SK-N-SH (cell line): ENCODE results near the gene GMPPB. TPM values are rescaled to one million over a fixed set of nuclear protein-coding genes. Genes with fewer than 3 reads are reported as not detected.

ENCODE experiments used
- CTCF ChIA-PET: fragments of 300-600, 350-600 bp; formaldehyde crosslinking; extraction: SDS; loops from one replicate; lab custom pipeline; 2021; lab: Yijun Ruan, JAX
- POLR2A ChIA-PET: fragments of 350-600 bp; sonication (Branson Sonifier 250); formaldehyde crosslinking; extraction: SDS; loops from one replicate; lab custom pipeline; 2020; ENCODE audit warnings: antibody characterized with exemption, inconsistent platforms; lab: Yijun Ruan, JAX
- DNase-seq: peaks from one replicate; pipeline ENCODE4 v3.0.0; 2012
- H2AFZ ChIP-seq: fragments of 200-600 bp; sonication (generic); 2 replicates; pipeline ENCODE4 v1.8.1; 2016; ENCODE audit warnings: antibody characterized with exemption, mild to moderate bottlenecking, low read depth
- H3F3A ChIP-seq: fragments of 200-600 bp; sonication (generic); replicated peaks from 2 replicates; pipeline ENCODE3; 2016; ENCODE audit warnings: antibody characterized with exemption, mild to moderate bottlenecking; ENCODE audit not compliant: insufficient read depth
- H3K27ac ChIP-seq, 2 experiments: fragments of 200-500 bp in 1 of 2; fragments of 200-600 bp in 1 of 2; sonication (Bioruptor generic) in 1 of 2; sonication (generic), shearing (Covaris generic) in 1 of 2; 2 replicates each; pipeline versions ENCODE4 v1.5.1 to v1.6.1; 2014 to 2016; ENCODE audit warnings: low read depth in 2 of 2, inconsistent platforms in 1 of 2, low read length in 1 of 2, mild to moderate bottlenecking in 1 of 2, mixed read lengths in 1 of 2
- H3K27me3 ChIP-seq: fragments of 200-600 bp; sonication (generic), shearing (Covaris generic); 2 replicates; pipeline ENCODE4 v1.6.1; 2016; ENCODE audit warnings: mixed run types; ENCODE audit not compliant: insufficient read depth
- H3K36me3 ChIP-seq, 2 experiments: fragments of 200-500 bp in 1 of 2; fragments of 200-600 bp in 1 of 2; sonication (Bioruptor generic) in 1 of 2; sonication (generic) in 1 of 2; replicated peaks in 1 of 2; 2 replicates each; pipeline versions ENCODE3 to v1.5.1; 2014 to 2016; ENCODE audit warnings: low read length in 1 of 2, mild to moderate bottlenecking in 1 of 2; ENCODE audit not compliant: insufficient read depth in 2 of 2, control insufficient read depth in 1 of 2
- H3K4me1 ChIP-seq, 2 experiments: fragments of 200-500 bp in 1 of 2; fragments of 200-600 bp in 1 of 2; sonication (Bioruptor generic) in 1 of 2; sonication (generic), shearing (Covaris generic) in 1 of 2; 2 replicates each; pipeline versions ENCODE4 v1.5.1 to v1.6.1; 2014 to 2016; ENCODE audit warnings: low read depth in 1 of 2, low read length in 1 of 2, mixed run types in 1 of 2; ENCODE audit not compliant: insufficient read depth in 2 of 2, control insufficient read depth in 1 of 2
- H3K4me2 ChIP-seq: fragments of 200-600 bp; sonication (generic), shearing (Covaris generic); 2 replicates; pipeline ENCODE4 v1.6.1; 2017; ENCODE audit warnings: mixed run types
- H3K4me3 ChIP-seq, 2 experiments: fragments of 200-500 bp in 1 of 2; fragments of 200-600 bp in 1 of 2; sonication (Bioruptor generic) in 1 of 2; sonication (generic), shearing (Covaris generic) in 1 of 2; 2 replicates each; pipeline versions ENCODE4 v1.5.1 to v1.8.1; 2014 to 2016; ENCODE audit warnings: low read depth in 2 of 2, inconsistent platforms in 1 of 2, low read length in 1 of 2, mild to moderate bottlenecking in 1 of 2, mixed read lengths in 1 of 2, moderate library complexity in 1 of 2
- H3K79me2 ChIP-seq: fragments of 200-600 bp; sonication (generic); 2 replicates; pipeline ENCODE4 v1.8.1; 2017; ENCODE audit warnings: mild to moderate bottlenecking; ENCODE audit not compliant: insufficient read depth
- H3K9ac ChIP-seq: fragments of 200-600 bp; sonication (generic); 2 replicates; pipeline ENCODE4 v1.6.1; 2017; ENCODE audit warnings: mixed run types
- H3K9me2 ChIP-seq: fragments of 200-600 bp; sonication (generic); 2 replicates; pipeline ENCODE4 v1.6.1; 2017; ENCODE audit warnings: mixed run types
- H3K9me3 ChIP-seq: fragments of 200-600 bp; sonication (generic); 2 replicates; pipeline ENCODE4 v1.6.1; 2017; ENCODE audit warnings: mixed run types, mild to moderate bottlenecking, moderate library complexity
- H4K20me1 ChIP-seq: fragments of 200-600 bp; sonication (generic); 2 replicates; pipeline ENCODE4 v1.6.1; 2017; ENCODE audit warnings: mild to moderate bottlenecking, mixed run types; ENCODE audit not compliant: insufficient read depth
- CHD2 ChIP-seq: fragments of 150-350 bp; IDR thresholded peaks from 2 replicates; pipeline ENCODE4 v1.6.1; 2018; ENCODE audit warnings: low read length; ENCODE audit not compliant: partially characterized antibody
- EZH2phosphoT487 ChIP-seq: fragments of 200-600 bp; sonication (generic); IDR thresholded peaks from 2 replicates; pipeline ENCODE4 v1.6.1; 2017; ENCODE audit warnings: low read depth, mixed run types, mild to moderate bottlenecking, antibody characterized with exemption, moderate library complexity, borderline replicate concordance
- FOXJ3 ChIP-seq: sonication (generic); formaldehyde crosslinking; IDR thresholded peaks from 2 replicates; pipeline ENCODE4 v1.5.1; 2020; ENCODE audit warnings: mild to moderate bottlenecking, missing genetic modification reagents
- FOXM1 ChIP-seq: IDR thresholded peaks from 2 replicates; pipeline ENCODE4 v1.4.0; 2012; ENCODE audit warnings: low read depth, mild to moderate bottlenecking
- MEF2A ChIP-seq: IDR thresholded peaks from 2 replicates; pipeline ENCODE4 v1.4.0; 2012; ENCODE audit warnings: low read depth, borderline replicate concordance
- NFIC ChIP-seq: IDR thresholded peaks from 2 replicates; pipeline ENCODE4 v1.4.0; 2012; ENCODE audit warnings: borderline replicate concordance
- POLR2AphosphoS5 ChIP-seq: IDR thresholded peaks from 2 replicates; pipeline ENCODE4 v1.6.1; 2012; ENCODE audit warnings: low read depth, low read length
- RAD21 ChIP-seq: IDR thresholded peaks from 2 replicates; pipeline ENCODE4 v1.6.1; 2012; ENCODE audit warnings: mild to moderate bottlenecking, low read length
- RFX5 ChIP-seq: IDR thresholded peaks from 2 replicates; pipeline ENCODE4 v1.6.1; 2012; ENCODE audit warnings: mild to moderate bottlenecking, improper control_type of control experiment, low read length
- SMC3 ChIP-seq: IDR thresholded peaks from 2 replicates; pipeline ENCODE4 v1.6.1; 2012; ENCODE audit warnings: low read depth, low read length, improper control_type of control experiment
- TCF12 ChIP-seq: IDR thresholded peaks from 2 replicates; pipeline ENCODE4 v1.4.0; 2012
- TEAD4 ChIP-seq: IDR thresholded peaks from 2 replicates; pipeline ENCODE4 v1.4.0; 2012; ENCODE audit warnings: mild to moderate bottlenecking, borderline replicate concordance; ENCODE audit not compliant: insufficient read depth
- WGBS: methylation state at CpG from one replicate; pipeline ENCODE4 v1.1.6; 2017; ENCODE audit warnings: low lambda C conversion rate; 5-methylcytosine and 5-hydroxymethylcytosine counted together
- polyA plus RNA-seq, 3 experiments: library from polyadenylated mRNA; depleted of rRNA; stranded (reverse); fragments of >200 nt; gene quantifications; 2 replicates each; pipeline ENCODE4 v1.2.3, GENCODE V29; 2012
- TF ChIP-seq, protein P1 (sequence below): IDR thresholded peaks from 2 replicates; pipeline ENCODE4 v1.4.0; 2012; ENCODE audit warnings: low read depth, borderline replicate concordance
- TF ChIP-seq, protein P2 (sequence below): fragments of 150-350 bp; IDR thresholded peaks from 2 replicates; pipeline ENCODE4 v1.6.1; 2017; ENCODE audit warnings: antibody characterized with exemption, low read length, low read depth, borderline replicate concordance
- TF ChIP-seq, protein P3 (sequence below): IDR thresholded peaks from 2 replicates; pipeline ENCODE4; 2012

GMPPB gene
- polyA plus RNA-seq, 1 of the 3 experiments (the other 2 are of a cell fraction) = 25.1 TPM

DNA sequence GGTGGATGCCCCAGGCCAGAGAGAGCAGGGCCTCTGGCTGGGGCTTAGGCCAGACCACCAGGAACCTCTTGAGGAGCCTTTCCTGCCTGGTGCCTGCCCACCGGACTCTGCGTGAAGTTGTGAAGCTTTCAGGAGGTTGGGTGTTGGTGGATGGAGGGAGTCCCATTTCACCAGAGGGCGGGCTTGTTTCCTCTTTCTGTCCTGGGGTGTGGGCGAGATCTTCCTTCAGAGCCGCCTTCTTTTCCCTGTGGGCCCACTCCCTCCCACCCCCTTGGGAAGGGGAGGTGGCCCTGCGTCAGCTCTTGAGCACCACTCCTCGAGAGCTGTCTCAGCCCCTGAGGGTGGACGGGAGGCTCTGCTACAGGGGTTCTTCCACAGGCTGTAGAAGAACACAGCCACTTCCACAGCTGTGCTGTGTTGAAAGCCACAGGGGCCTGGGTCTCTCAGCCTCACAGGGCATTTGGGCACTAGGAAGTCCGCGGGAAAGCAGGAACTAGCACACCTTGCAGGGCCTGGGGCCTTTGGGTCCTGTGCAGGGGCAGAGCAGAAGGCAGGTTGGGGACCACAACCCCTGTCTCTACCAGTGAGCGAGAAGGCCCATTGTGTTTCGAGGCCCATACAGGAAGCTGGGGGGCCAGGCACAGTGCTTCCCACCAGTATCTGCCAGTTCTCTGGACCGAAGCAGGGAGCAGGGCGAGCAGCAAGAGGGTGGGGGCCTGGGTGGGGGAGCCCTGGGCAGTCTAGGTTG is 6.4 kb downstream of the GMPPB start:
- whole genome bisulfite sequencing = 87% methylated on average over 7 of the region's 14 CpGs
- Histone ChIP-seq H3K27me3 (no peaks in the 10 kb centered on the region), H3K27ac (no peak overlapping the region), H2AFZ (no peak overlapping the region), H3K4me3 (no peak overlapping the region), H3K9me2 (no peaks in the 10 kb centered on the region), H4K20me1 (no peaks in the 10 kb centered on the region), H3K4me1 (peaks cover under 1 to 15% of the 10 kb centered on the region in 2 experiments; a peak in 1 of 4 replicates), H3K9ac (no peak overlapping the region), H3K9me3 (no peaks in the 10 kb centered on the region), H3K79me2 (peaks cover 2% of the 10 kb centered on the region; the same call in 1 of the 2 replicates), H3F3A (peaks cover 6% of the 10 kb centered on the region), H3K36me3 (peaks cover 0 to 35% of the 10 kb centered on the region in 2 experiments), H3K4me2 (no peak overlapping the region)
- DNase-seq = peak; percentile 17
- CTCF ChIA-PET = interaction anchor here (1.1 to 7.9 kb wide), 3 partner anchors 15 to 178 kb away, joined by 4 to 76 read pairs (median 24); no protein-coding TSS in a partner anchor
- no peak for TF ChIP-seq SMC3
- TF ChIP-seq NFIC = no peak
- no peak for TF ChIP-seq RAD21
- no peak for TF ChIP-seq POLR2AphosphoS5
- TF ChIP-seq, protein P1, sequence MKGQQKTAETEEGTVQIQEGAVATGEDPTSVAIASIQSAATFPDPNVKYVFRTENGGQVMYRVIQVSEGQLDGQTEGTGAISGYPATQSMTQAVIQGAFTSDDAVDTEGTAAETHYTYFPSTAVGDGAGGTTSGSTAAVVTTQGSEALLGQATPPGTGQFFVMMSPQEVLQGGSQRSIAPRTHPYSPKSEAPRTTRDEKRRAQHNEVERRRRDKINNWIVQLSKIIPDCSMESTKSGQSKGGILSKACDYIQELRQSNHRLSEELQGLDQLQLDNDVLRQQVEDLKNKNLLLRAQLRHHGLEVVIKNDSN = no peak
- no peak for TF ChIP-seq TEAD4
- no peak for TF ChIP-seq EZH2phosphoT487
- TF ChIP-seq, protein P2, sequence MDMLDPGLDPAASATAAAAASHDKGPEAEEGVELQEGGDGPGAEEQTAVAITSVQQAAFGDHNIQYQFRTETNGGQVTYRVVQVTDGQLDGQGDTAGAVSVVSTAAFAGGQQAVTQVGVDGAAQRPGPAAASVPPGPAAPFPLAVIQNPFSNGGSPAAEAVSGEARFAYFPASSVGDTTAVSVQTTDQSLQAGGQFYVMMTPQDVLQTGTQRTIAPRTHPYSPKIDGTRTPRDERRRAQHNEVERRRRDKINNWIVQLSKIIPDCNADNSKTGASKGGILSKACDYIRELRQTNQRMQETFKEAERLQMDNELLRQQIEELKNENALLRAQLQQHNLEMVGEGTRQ = no peak
- no peak for TF ChIP-seq RFX5
- TF ChIP-seq MEF2A = no peak
- TF ChIP-seq FOXJ3 (CRISPR knock-in tag) = no peak
- no peak for TF ChIP-seq CHD2
- no peak for TF ChIP-seq FOXM1
- TF ChIP-seq, protein P3, sequence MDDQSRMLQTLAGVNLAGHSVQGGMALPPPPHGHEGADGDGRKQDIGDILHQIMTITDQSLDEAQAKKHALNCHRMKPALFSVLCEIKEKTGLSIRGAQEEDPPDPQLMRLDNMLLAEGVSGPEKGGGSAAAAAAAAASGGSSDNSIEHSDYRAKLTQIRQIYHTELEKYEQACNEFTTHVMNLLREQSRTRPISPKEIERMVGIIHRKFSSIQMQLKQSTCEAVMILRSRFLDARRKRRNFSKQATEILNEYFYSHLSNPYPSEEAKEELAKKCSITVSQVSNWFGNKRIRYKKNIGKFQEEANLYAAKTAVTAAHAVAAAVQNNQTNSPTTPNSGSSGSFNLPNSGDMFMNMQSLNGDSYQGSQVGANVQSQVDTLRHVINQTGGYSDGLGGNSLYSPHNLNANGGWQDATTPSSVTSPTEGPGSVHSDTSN = no peak
- no peak for TF ChIP-seq TCF12
- POLR2A ChIA-PET = no interaction called here
